HepG2 (cell line): ENCODE results near the gene BLMH. TPM values are rescaled to one million over a fixed set of nuclear protein-coding genes. Genes with fewer than 3 reads are reported as not detected.

Experiments
- ATAC-seq: fragments of 200-7000 bp; cut with Tn5 transposase; 3 replicates; pipeline ENCODE4 v1.9.1; 2020; ENCODE audit warnings: mild to moderate bottlenecking, moderate library complexity
- BruUV-seq: library from RNA; stranded (reverse); fragments of 400-500 nt; replicated peaks from 2 replicates; lab custom pipeline; 2021; lab: Mats Ljungman, UMichigan
- CTCF ChIA-PET: fragments of 300-600 bp; formaldehyde crosslinking; extraction: SDS; loops from one replicate; lab custom pipeline; 2021; ENCODE audit warnings: low total read pairs, inconsistent platforms, low intra/inter-chr PET ratio; lab: Yijun Ruan, JAX
- POLR2A ChIA-PET: fragments of 350-600 bp; sonication (Branson Sonifier 250); formaldehyde crosslinking; loops from one replicate; lab custom pipeline; 2020; ENCODE audit warnings: antibody characterized with exemption, inconsistent platforms; lab: Yijun Ruan, JAX
- DNase-seq: peaks from one replicate; pipeline ENCODE4 v3.0.0-alpha.2; 2015; ENCODE audit warnings: low spot score
- FAIRE-seq: peaks from 3 replicates; lab custom pipeline; 2011; peaks lifted over from hg19 to GRCh38; lab: Jason Lieb, UNC
- H2AFZ ChIP-seq: one replicate; pipeline ENCODE4 v1.6.1; 2011; ENCODE audit warnings: low read length, inconsistent platforms
- H3K27ac ChIP-seq: fragments of 300-600 bp; 3 replicates; pipeline ENCODE4 v1.8.0; 2011; ENCODE audit warnings: mixed run types, mild to moderate bottlenecking, mixed read lengths, low read length, inconsistent platforms; ENCODE audit not compliant: insufficient read depth; ENCODE audit errors: extremely low read length
- H3K27me3 ChIP-seq, 2 experiments: fragments of 200-600 bp in 1 of 2; 2 replicates in 1 of 2; 3 replicates in 1 of 2; pipeline versions ENCODE4 v1.6.0 to v1.8.0; 2011; ENCODE audit warnings: low read length in 2 of 2, mild to moderate bottlenecking in 2 of 2, moderate library complexity in 2 of 2, inconsistent platforms in 1 of 2; ENCODE audit not compliant: insufficient read depth in 2 of 2, control insufficient read depth in 1 of 2
- H3K36me3 ChIP-seq, 2 experiments: fragments of 200-600 bp in 1 of 2; replicated peaks in 1 of 2; 2 replicates in 1 of 2; 3 replicates in 1 of 2; pipeline versions ENCODE4 v1.5.1 to v1.8.0; 2011; ENCODE audit warnings: low read length in 2 of 2, inconsistent platforms in 1 of 2; ENCODE audit not compliant: insufficient read depth in 2 of 2, control insufficient read depth in 1 of 2
- H3K4me1 ChIP-seq: 2 replicates; pipeline ENCODE4 v1.5.1; 2012; ENCODE audit warnings: low read length, inconsistent platforms; ENCODE audit not compliant: insufficient read depth
- H3K4me2 ChIP-seq: 2 replicates; pipeline ENCODE4 v1.6.0; 2011; ENCODE audit warnings: low read depth, low read length, inconsistent platforms
- H3K4me3 ChIP-seq, 3 experiments: fragments of 200-600 bp in 1 of 3; sonication (generic), shearing (Covaris generic) in 1 of 3; replicated peaks in 1 of 3; 2 replicates each; pipeline ENCODE4 v1.5.1; 2011 to 2016; ENCODE audit warnings: low read length in 3 of 3, inconsistent platforms in 2 of 3, low read depth in 2 of 3, mild to moderate bottlenecking in 2 of 3, control low read depth in 1 of 3, mixed read lengths in 1 of 3; ENCODE audit not compliant: insufficient read depth in 1 of 3
- H3K79me2 ChIP-seq: one replicate; pipeline ENCODE4 v1.6.1; 2011; ENCODE audit warnings: low read length, inconsistent platforms; ENCODE audit not compliant: insufficient read depth
- H3K9ac ChIP-seq: 2 replicates; pipeline ENCODE4 v1.6.0; 2011; ENCODE audit warnings: mild to moderate bottlenecking, low read depth, low read length, inconsistent platforms; ENCODE audit not compliant: insufficient read depth
- H3K9me3 ChIP-seq: 2 replicates; pipeline ENCODE4 v1.5.1; 2012; ENCODE audit warnings: mild to moderate bottlenecking, low read length
- H4K20me1 ChIP-seq: 2 replicates; pipeline ENCODE4 v1.6.0; 2011; ENCODE audit warnings: inconsistent platforms, mild to moderate bottlenecking, low read length, moderate library complexity; ENCODE audit not compliant: insufficient read depth
- MNT ChIP-seq: fragments of 450-650 bp; IDR thresholded peaks from 2 replicates; pipeline ENCODE4 v1.6.1; 2016
- SMYD3 ChIP-seq: sonication (generic); formaldehyde crosslinking; IDR thresholded peaks from 2 replicates; pipeline ENCODE4 v1.8.1; 2023; ENCODE audit warnings: mild to moderate bottlenecking, missing genetic modification reagents
- ZNF121 ChIP-seq: sonication (generic); formaldehyde crosslinking; IDR thresholded peaks from 2 replicates; pipeline ENCODE4 v1.5.0; 2020; ENCODE audit warnings: mild to moderate bottlenecking, missing genetic modification reagents
- ZNF224 ChIP-seq: sonication (generic); formaldehyde crosslinking; IDR thresholded peaks from 2 replicates; pipeline ENCODE4 v1.5.0; 2020; ENCODE audit warnings: mild to moderate bottlenecking, missing genetic modification reagents
- WGBS: methylation state at CpG from one replicate; pipeline ENCODE4 v1.1.6; 2017; ENCODE audit warnings: low lambda C conversion rate; 5-methylcytosine and 5-hydroxymethylcytosine counted together
- in situ Hi-C: cut with HindIII; loops from 2 replicates; pipeline ENCODE4 v1.10.0; 2017; ENCODE audit warnings: low pct_unique_long_range_greater_than_20kb; ENCODE audit not compliant: extremely low pct_ligation_motif_present
- intact Hi-C: fragments of 100-400 bp; cut with micrococcal nuclease; formaldehyde crosslinking; loops from one replicate; pipeline ENCODE4 v1.10.0; 2022; ENCODE audit not compliant: unreplicated experiment
- polyA plus RNA-seq, 8 experiments: library from polyadenylated mRNA; depleted of rRNA in 3 of 8; stranded (reverse) in 7 of 8; unstranded in 1 of 8; fragments of >200 nt; fragmentation: Illumina TruSeq in 4 of 8; extraction: Trizol in 4 of 8; gene quantifications; 2 replicates each; pipeline versions ENCODE4 v1.2.1 to v1.2.3, GENCODE V29; 2011 to 2016; ENCODE audit warnings: low read depth in 4 of 8, missing spikeins in 1 of 8, mixed read lengths in 1 of 8; ENCODE audit not compliant: insufficient read depth in 1 of 8
- total RNA-seq, 5 experiments: library from RNA; depleted of rRNA; stranded (reverse); fragments of >200 nt; fragmentation: Illumina TruSeq; extraction: Trizol; gene quantifications; 2 replicates each; pipeline ENCODE4 v1.2.3, GENCODE V29; 2016; ENCODE audit warnings: low read depth in 1 of 5

BLMH gene
- total and polyA plus RNA-seq, 2 of the 13 experiments (the other 11 are each of a cell fraction or from before 2014, with no cell fraction given) = 12.1 to 41.0 TPM

- no peak overlapping the region for H3K9ac ChIP-seq
- in situ Hi-C loops = loop anchor here (10.0 kb wide), 1 partner anchor 111 kb away; no protein-coding TSS in a partner anchor
- ChIA-PET CTCF (interaction anchor here (1.2 to 2.6 kb wide), 2 partner anchors 111 to 131 kb away, joined by 4 to 10 read pairs; no protein-coding TSS in a partner anchor), POLR2A (interaction anchor here (1.0 to 1.8 kb wide), 4 partner anchors 10 to 131 kb away, joined by 5 to 7 read pairs (median 6); no protein-coding TSS in a partner anchor)
- H3K9me3 ChIP-seq = no peaks in the 10 kb centered on the region
- H3K4me1 ChIP-seq = peaks cover 53% of the 10 kb centered on the region
- H3K27ac ChIP-seq = no peak overlapping the region
- H3K36me3 ChIP-seq = no peaks in the 10 kb centered on the region
- TF ChIP-seq SMYD3 (CRISPR knock-in tag) (no peak), ZNF224 (no peak), ZNF121 (CRISPR knock-in tag) (peak; percentile 80), MNT (no peak)
- no peak overlapping the region for H3K4me2 ChIP-seq
- 89% methylated on average over 10 of the region's 10 CpGs for WGBS
- H2AFZ ChIP-seq = no peak overlapping the region
- no TSS peak for BruUV-seq
- H3K79me2 ChIP-seq = no peaks in the 10 kb centered on the region
- H4K20me1 ChIP-seq = no peaks in the 10 kb centered on the region
- ATAC-seq (no peak), FAIRE-seq (no peak), DNase-seq (no peak)
- H3K27me3 ChIP-seq = no peaks in the 10 kb centered on the region
- intact Hi-C loops = loop anchor here (5.0 kb wide), 1 partner anchor 109 kb away; no protein-coding TSS in a partner anchor
- H3K4me3 ChIP-seq = no peak overlapping the region
Observed at GRCh38 chr17:30236297-30236624, 55.5 kb downstream of the BLMH start.
